ENCODE measurements around the gene LRRC38.

GRCh38 chr1:13435458-13435857 lies 78.3 kb downstream of the LRRC38 start:
- TF ChIP-seq CTCF (conservative IDR thresholded peaks at IDR 0.05 in 1 of 2, IDR thresholded peaks at IDR 0.05 in 1 of 2; ENCODE audit: low read depth in 1 of 2, low read length in 2 of 2) (no peak), EZH2 (IDR thresholded peaks at IDR 0.05; ENCODE audit: low read length, missing control alignments) (no peak)
